ENCODE data around the gene CNTNAP5.
"Not testable (repeated sequence)": the region's sequence is repeated elsewhere in the genome, so short reads cannot be mapped to it uniquely, and the experiment has no call there.

CNTNAP5 gene

DNA sequence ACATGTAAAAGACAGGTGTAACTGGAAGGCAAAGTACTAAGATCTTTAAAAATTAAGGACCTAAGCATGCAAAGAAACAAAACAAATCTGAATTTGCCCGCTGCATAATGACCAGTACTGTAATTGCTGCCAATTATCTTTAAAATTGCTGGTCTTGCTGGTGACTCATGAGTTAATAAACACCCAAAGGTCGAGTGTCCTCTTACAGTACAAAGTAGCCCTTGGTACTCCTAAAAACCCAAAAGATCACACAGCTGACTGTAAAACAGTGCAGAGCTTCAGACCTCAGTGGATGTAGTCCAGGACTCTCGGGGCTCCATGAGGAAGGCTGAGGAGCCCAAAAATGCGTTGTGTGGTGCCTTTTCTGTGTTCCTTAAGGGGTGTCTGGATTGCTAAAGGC, 308.7 kb downstream of the CNTNAP5 start:
- DNase-seq = no peak

DNA sequence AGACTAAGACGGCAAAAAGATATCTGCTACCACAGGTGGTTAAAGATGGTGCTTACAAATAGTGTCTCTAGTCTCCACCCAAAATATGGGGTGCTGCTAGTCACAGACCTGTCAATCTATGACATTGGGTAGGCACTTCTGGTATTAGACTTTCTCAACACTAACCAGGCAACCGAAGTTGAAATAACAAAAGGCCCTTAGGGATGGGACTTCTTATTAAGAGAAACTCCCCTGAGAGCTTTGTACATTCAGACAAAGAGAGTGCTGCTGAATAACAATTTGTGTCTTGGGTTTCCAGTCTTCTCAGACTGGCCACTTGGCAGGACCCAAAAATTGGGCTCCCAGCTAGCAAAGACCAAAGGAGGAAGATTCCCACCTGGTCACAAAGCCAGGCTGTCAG, 310.0 kb downstream of the CNTNAP5 start:
- no peak for DNase-seq

DNA sequence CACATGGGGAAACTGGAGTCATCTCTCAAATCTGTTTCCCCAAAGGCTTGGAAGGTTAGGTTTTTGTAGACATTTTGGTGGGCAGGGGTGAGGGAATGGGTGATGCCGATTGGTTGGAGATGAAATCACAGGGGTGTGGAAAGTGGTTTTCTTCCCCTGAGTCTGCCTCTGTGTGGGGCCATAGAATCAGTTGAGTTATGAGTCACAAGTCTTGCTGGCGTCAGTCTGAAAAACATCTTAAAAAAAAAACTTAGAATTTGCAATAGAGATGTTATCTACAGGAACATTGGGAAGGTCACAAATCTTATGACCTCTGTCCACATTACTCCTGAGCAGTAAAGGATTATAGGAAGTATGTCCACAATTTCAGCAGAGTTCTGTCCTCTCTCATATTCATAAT, 314.6 kb downstream of the CNTNAP5 start:
- DNase-seq = no peak

DNA sequence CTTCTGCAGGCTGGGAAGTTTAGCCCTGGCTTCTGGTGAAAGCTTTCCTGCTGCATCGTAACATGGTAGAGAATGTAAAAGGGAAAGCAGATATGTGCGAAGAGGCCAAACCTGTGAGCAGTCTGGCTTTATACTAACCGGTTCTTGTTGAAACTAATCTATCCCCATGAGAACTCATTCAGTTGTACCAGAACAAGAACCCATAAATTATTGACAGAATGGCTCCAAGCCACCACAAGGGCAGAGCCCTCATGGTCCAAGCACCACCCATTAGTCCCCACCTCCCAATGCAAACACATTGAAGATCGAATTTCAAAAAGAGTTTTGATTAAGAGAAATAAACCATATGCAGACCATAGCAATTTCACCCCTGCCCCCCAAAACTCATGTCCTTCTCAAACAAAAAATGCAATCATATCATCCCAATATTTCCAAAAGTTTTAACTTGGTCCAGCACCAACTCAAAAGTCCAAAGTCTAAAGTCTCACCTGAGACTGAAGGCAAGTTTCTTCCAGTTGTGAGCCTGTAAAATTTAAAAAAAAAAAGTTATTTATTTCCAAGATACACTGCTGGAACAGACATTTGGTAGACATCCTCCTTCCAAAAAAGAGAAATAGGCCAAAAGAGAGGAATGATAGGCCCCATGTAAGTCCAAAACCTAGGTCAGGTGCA, 318.9 kb downstream of the CNTNAP5 start:
- DNase-seq = no peak

DNA sequence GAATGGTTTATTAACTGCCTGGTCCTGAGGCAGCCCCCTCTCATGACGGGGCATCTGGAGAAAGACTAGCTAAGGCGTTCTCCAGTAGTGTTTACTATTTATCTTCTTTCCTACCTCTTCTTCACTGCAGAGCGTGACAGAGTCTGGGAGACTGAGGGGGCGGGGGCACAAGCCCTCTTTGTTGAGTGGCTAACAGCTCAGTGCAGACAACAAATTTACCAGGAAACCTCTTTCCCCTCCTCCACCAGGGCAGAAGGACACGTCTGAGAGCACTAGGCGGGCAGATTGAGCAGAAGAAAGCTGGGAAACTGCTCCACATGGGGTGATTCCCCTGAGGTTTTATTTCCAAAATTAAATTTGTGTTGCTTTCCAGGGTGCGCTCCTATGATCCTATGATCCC, 322.1 kb downstream of the CNTNAP5 start:
- DNase-seq = no peak

DNA sequence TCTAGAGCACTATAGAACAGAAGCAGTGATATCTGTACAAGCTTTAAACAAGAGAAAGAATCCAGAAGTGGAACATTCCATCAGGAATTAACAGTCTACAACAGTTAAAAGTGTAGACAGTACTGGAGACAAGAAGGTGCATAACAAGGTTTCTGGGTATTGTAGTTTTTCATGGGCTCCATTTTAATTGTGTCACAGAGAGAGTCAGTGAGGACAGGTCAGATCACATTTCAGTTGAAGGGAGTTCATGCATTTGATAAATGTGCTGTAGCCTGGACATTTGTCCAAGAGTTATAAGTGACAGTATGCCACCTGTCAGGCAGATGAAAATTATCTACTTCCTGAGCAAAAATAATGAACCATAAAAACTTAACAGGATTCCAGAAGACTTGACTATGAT, 328.6 kb downstream of the CNTNAP5 start:
- DNase-seq = no peak

DNA sequence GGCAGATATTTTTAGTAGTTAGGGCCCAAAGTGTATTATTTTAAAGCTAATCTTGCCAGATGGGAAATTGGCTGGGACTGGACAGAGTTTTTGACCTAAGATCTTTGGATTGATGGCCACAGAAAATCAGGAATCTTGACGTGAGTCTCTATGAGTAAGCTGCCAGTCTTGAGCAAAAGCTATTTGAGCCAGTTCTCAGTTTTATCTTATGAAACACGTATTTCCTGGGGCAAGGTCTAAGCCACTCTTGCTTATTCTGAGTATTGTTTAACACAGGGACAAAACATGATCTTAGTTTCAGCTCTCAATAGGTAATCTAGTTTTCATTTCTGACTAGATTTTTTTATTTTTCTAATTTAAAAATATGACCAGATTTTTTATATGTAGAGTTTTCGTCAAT, 329.4 kb downstream of the CNTNAP5 start:
- DNase-seq = no peak

DNA sequence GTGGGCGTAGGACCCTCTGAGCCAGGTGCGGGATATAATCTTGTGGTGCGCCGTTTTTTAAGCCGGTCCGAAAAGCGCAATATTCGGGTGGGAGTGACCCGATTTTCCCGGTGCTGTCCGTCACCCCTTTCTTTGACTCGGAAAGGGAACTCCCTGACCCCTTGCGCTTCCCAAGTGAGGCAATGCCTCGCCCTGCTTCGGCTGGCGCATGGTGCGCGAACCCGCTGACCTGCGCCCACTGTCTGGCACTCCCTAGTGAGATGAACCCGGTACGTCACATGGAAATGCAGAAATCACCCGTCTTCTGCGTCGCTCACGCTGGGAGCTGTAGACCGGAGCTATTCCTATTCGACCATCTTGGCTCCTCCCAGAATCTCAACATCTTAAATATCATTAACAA, 336.9 kb downstream of the CNTNAP5 start:
- not testable (repeated sequence) for DNase-seq

DNA sequence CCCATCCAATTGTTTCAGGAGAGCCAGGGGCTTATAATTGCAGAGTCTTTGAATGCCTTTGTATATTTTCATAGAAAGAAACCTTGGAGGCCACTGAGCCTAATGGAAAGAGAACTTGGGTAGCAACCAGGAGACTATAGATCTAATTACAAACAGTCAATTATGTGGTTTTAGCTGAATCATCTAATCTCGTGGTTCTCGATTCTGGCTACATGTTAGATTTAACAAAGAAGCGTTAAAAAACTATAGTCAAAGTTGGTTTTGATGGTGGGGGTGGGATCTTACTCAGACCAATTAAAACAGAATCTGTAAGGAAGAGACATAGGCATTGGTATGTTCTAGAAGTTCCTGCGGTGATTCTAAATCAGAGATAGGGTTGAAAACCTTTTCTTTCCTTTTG, 344.1 kb downstream of the CNTNAP5 start:
- DNase-seq = no peak

DNA sequence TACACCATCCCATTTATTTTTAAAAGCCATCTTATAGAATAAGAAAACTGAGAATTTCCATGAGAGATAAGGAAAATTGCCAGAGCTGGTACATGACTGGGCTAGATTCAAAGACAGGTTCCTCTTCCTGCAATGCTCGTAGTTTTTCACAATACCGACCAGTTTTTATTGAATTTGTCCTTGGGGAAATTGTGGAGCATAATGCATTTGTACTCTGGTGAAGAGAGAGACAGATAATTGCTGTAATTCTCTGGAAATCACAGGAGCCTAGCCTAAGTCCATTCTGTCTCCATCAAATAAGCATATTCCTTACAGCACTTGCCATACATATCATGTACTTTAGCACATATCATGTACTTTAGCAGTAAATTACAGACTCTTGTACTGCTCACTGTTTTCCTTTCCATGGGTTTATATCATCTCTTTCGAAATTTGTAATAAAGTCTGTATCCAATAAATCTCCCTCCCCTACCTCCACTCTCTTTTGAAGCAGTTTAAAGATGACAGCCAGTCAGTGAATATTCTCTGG, 355.2 kb downstream of the CNTNAP5 start:
- no peak for DNase-seq

DNA sequence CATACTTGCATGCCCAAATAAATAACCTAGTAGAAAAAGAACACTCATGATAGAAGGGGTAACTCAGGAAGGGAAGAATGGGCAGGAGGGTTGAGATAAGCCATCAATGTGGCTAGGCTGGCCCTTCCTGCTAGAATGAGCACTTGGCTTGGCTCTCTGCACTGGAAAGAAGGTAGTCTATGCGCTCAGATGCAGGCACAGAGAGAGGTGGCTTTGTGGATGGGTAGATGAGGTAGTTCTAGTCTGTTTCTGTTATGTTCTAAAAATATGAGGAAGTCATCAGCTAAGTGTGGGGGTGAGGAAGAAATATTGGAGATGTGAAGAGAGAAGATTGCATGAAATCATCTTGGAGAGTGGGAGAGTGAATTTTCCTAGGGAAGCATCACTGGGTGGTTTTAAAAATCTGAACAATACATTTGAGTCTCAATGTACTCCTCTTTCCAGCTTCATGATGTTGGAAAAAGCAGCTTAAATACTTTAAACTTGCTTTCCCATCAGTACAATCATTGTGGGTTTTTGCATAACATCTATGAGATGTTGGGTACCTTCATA, 357.1 kb downstream of the CNTNAP5 start:
- DNase-seq = no peak

DNA sequence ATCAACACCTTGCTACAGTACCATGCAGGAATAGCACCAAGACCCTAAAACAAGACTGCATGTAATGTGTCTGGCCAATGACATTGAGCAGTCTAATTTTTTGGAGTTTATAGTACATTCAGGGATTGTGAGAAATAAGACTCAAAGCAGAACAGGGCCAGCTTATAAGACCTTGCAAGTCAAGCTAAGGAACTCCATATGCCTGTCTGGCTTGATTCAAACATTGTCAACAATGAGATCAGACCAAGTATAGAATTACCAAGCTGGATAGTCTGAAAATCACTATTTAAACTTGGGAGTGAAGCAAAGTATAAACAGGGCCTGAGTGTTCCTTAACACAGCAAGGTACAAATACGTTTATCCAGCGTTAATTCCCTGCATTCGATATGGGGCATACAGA, 370.9 kb downstream of the CNTNAP5 start:
- DNase-seq = no peak

DNA sequence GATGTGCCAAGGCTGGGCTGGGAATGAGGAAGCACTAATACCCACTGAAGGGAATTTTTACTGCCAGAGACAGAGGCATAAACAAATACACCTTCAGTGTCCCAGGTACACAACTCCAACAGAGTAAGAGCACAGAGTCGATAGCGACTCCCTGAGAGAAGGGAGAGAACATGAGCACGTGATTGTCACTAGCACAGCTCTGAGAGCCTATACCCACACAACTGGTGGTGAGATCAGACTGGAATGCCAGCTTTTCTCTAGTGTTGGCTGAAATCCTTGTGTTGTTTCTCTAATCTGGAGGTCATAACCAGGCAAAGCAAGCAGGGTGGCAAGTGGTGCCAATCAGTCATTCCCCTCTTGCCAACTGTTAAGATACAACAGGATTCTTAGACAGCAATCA, 377.2 kb downstream of the CNTNAP5 start:
- no peak for DNase-seq

DNA sequence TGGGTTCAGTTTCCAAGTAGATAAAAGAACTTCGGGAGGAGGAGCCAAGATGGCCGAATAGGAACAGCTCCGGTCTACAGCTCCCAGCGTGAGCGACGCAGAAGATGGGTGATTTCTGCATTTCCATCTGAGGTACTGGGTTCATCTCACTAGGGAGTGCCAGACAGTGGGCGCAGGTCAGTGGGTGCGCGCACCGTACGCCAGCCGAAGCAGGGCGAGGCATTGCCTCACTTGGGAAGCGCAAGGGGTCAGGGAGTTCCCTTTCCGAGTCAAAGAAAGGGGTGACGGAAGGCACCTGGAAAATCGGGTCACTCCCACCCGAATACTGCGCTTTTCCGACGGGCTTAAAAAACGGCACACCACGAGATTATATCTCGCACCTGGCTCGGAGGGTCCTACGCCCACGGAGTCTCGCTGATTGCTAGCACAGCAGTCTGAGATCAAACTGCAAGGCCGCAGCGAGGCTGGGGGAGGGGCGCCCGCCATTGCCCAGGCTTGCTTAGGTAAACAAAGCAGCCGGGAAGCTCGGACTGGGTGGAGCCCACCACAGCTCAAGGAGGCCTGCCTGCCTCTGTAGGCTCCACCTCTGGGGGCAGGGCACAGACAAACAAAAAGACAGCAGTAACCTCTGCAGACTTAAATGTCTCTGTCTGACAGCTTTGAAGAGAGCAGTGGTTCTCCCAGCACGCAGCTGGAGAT, 382.9 kb downstream of the CNTNAP5 start:
- not testable (repeated sequence) for DNase-seq

DNA sequence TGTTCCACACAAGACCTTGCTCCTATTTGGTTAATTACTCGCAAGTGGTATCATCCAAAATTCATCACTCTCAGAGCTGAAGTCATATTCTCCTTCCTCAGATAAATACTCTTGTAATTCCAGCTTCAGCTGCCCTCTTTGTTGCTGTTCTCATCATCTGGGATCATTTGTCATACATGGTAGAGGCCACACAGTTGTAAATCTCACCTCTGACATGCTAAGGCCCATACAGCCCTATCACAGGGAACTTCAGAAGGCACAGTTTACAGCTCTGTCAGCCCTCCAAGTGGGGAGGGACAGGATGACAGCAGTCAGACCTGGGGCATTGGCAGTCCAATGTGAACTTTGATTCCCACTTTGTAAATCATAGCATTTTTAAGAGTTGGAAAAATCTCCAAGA, 399.0 kb downstream of the CNTNAP5 start:
- DNase-seq = no peak

DNA sequence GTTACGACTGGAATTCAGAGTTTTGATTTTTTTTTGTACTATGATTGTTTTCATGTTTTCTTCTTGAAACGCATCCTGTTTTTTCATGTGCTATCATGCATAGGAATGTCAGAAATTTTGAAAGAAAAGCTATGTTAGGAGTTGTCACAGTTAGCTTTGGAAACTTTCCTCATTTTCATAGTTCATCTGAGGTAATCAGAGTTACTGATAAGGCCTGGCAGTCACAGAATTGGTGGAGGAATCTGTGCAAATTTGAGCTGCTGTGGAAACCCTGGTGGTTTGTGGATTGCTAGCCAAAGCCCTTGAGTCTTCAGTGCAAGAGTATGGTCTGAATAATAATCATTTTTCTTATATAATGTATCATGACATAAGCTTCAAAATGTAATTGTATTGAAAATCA, 401.0 kb downstream of the CNTNAP5 start:
- no peak for DNase-seq

DNA sequence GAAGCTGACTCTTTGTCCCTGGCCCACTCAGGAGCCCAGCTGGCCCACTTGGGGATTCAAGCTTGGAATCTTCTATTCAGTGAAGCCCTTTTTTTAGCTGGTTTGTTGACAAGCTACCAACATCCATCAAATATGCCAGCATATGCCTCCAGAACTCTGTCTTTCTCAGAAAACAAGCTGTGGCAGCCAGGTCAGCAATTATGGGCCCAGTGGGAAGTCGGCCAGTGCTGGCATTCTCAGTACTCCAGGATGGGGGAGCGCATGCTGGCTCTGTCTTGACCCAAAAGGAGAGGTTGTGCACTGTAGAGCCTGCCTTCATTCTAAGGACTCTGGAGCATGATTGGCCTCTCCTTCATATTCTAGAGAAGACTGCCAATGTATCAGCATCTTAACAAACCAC, 401.5 kb downstream of the CNTNAP5 start:
- DNase-seq = no peak

DNA sequence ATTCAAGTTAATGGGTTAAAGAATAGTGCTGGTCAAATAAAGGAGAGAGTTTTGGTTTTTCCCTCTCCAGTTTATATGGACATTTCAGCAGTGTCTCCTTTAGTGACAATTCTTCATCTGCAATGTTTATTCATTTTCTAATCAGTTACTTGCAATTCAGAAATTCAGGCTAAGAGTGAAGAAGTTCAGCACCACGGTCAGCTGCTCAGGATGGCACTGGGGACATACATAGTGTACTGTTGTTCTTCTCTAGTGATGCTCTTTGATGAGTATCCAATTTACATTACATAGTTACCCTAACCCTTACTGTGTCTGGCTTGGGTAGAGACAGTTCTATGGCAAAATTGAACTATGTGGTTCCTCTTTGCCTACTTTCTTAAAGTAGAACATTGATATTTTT, 412.7 kb downstream of the CNTNAP5 start:
- no peak for DNase-seq

DNA sequence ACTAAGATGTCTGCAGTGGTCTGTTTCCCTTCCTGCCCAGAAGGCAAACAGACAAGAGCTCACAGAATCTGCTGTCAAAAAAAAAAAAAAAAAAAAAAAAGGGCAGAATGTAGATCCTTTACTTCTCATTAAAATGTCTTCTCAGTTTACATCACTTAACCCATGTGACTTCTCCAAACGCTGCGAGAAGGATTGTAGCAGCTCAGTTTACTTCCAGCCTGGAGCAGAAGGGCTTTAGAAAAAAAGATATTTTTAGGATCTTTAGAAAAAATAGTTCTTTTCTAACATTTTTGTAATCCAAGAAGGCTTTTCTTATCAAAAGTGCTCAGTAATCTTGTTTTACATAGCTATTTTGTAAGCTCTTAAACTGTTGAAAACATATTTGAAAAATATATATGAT, 425.4 kb downstream of the CNTNAP5 start:
- DNase-seq = no peak

DNA sequence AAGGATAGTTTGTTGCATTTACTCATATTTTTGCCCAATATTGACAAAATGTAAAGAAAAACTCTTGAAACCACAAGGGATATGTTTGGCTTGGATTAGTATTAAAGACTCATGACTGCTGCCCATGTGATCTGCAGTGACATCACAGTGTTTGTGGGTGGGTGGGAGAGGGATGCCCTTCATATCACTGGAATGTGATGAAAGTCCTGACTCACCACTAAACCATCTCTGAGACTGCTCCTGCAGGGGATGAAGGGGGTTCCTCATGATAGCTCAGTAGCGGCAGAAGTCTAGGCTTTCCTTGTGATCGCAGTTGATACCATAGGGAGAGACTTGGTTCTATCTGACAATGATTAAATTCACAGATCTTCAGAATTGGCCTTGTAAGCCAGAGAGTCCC, 451.2 kb downstream of the CNTNAP5 start:
- no peak for DNase-seq

DNA sequence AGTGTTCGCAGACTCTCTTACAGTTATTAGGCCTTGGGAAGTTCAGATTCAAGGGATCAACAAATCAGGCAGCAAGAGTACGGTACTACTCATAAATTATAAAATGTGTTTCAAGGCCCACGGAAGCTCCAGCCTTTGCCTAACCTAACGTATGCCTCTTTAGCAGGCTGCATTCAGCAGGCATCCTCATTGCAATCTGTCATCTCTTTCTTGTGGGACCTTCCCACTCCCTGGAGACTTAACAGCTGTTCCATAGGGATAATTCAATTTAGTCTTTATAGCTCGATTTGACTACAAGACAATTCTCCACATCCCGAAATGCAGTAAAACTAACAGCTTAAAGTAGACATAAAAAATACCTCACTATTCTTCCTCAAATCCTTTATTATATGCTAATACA, 453.7 kb downstream of the CNTNAP5 start:
- no peak for DNase-seq

DNA sequence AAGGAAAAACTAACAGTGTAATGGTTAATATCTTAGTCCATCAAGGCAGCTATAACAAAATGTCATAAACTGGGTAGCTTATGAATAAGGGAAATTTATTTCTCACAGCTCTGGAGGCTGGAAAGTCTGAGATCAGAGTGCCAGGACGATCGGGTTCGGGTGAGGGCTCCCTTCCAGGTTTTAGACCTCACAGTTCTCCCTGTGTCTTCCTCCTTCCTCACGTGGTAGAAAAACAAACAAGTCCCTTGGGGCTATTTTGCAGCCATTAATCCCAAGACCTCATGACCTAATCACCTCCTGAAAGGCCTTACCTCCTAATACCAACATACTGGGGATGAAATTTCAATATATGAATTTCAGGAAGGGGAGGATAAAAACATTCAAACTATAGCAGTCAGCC, 455.9 kb downstream of the CNTNAP5 start:
- DNase-seq = no peak

DNA sequence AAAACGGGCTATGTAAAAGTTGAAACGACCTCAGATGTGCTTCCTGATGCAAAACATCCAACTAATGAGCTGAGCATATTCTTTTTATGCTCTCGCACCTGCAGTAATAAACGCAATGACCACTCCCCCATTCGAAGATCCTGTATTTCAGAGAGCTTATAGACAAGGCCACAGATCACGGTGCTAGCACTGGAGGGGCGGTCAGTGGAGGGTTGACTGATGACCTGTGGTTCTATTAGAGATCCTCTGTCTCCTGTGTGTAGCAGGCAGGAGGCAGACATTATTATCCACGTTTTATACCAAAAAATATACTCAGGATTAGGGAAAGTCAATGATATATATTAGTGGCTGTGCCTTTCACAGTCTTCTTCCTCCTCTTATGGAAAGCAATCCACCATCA, 457.0 kb downstream of the CNTNAP5 start:
- no peak for DNase-seq

DNA sequence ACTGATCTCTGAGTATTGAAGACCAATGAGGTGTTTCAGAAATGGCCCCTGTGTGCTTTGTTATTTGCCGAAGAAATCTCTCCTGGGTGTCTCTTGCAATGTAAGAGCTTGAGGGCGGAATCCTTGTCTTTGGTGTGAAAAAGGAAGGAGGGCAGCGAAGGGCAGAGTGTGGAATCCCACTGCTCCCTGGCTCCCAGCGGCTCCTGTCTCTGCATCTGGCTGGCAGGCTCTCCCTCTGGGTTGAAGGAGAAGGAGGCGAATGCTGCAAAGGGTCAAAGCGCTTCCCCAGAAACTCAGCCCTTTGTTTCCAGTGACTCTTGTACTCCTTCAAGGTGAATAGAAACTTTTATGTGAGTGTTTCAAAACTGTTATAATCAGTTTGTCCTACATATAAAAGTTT, 457.5 kb downstream of the CNTNAP5 start:
- DNase-seq = no peak

DNA sequence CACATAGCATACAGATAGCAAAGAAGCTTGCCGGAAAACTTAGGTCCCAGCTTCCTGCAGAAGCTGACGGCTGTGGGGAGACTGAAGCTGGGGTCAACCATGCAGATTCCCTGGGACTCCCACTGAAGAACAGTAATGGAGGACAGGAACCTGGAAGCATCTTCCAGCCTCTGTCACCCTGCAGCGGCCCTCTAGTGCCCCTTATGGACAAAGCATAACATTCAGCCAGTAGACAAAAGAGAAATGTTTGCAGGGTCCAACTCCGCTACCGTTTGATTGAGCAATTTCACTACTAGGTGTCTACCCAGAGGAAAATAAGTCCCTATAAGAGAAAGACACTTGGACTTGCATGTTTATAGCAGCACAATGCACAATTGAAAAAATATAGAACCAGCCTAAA, 460.6 kb downstream of the CNTNAP5 start:
- DNase-seq = no peak

All from activated CD4-positive, CD25-positive, alpha-beta regulatory T cell (primary cell).